ENCODE results near the gene MYO9A.
"Not testable (repeated sequence)": the region's sequence is repeated elsewhere in the genome, so short reads cannot be mapped to it uniquely, and the experiment has no call there.

The MYO9A gene

GRCh38 chr15:72034859-72035650, 82.9 kb downstream of the MYO9A start:
- DNase-seq, result no peak

GRCh38 chr15:72034351-72034750, 83.6 kb downstream of the MYO9A start:
- DNase-seq, result no peak

- DNase-seq, result no peak
These were observed 84.2 kb downstream of the MYO9A start for GRCh38 chr15:72033711-72034110.

GRCh38 chr15:72033285-72033684, 84.7 kb downstream of the MYO9A start:
- no peak for DNase-seq

- DNase-seq, result no peak
These were observed 96.3 kb downstream of the MYO9A start for GRCh38 chr15:72021604-72022003.

GRCh38 chr15:72020799-72021198, 97.2 kb downstream of the MYO9A start:
- DNase-seq, result no peak

- DNase-seq, result not testable (repeated sequence)
These were observed 103.4 kb downstream of the MYO9A start for GRCh38 chr15:72014555-72014954.

GRCh38 chr15:72013703-72014102, 104.2 kb downstream of the MYO9A start:
- no peak for DNase-seq

- DNase-seq, result no peak
These were observed 106.5 kb downstream of the MYO9A start for GRCh38 chr15:72011302-72011942.

GRCh38 chr15:72009222-72009621, 108.7 kb downstream of the MYO9A start:
- DNase-seq, result no peak

GRCh38 chr15:72006382-72006781, 111.6 kb downstream of the MYO9A start:
- no peak for DNase-seq

- no peak for DNase-seq
These were observed 112.5 kb downstream of the MYO9A start for GRCh38 chr15:72005483-72005882.

- no peak for DNase-seq
These were observed 118.1 kb downstream of the MYO9A start for GRCh38 chr15:71999807-72000206.

- DNase-seq, result not testable (repeated sequence)
These were observed 119.2 kb downstream of the MYO9A start for GRCh38 chr15:71998717-71999116.

GRCh38 chr15:71997691-71998090, 120.3 kb downstream of the MYO9A start:
- no peak for DNase-seq

GRCh38 chr15:71975816-71976150, 142.2 kb downstream of the MYO9A start:
- DNase-seq, result no peak

GRCh38 chr15:71974211-71974610, 143.7 kb downstream of the MYO9A start:
- DNase-seq, result no peak

GRCh38 chr15:71973366-71973765, 144.6 kb downstream of the MYO9A start:
- no peak for DNase-seq

- DNase-seq, result no peak
These were observed 146.0 kb downstream of the MYO9A start for GRCh38 chr15:71971905-71972304.

- no peak for DNase-seq
These were observed 147.5 kb downstream of the MYO9A start for GRCh38 chr15:71970435-71970834.

GRCh38 chr15:71962537-71962936, 155.4 kb downstream of the MYO9A start:
- no peak for DNase-seq

- DNase-seq, result no peak
These were observed 160.9 kb downstream of the MYO9A start for GRCh38 chr15:71957026-71957425.

GRCh38 chr15:71951134-71951533, 166.8 kb downstream of the MYO9A start:
- DNase-seq, result no peak

- DNase-seq, result no peak
These were observed 172.9 kb downstream of the MYO9A start for GRCh38 chr15:71945012-71945411.

GRCh38 chr15:71943806-71944205, 174.1 kb downstream of the MYO9A start:
- no peak for DNase-seq
